Right atrium auricular region (tissue), 2 donors: ENCODE data around the gene KIF1A. TPM values are rescaled to one million over a fixed set of nuclear protein-coding genes. Genes with fewer than 3 reads are reported as not detected.

Experiments
- DNase-seq: peaks from one replicate; pipeline ENCODE4 v3.0.0-alpha.2; 2019; ENCODE audit warnings: low spot score
- H3K27ac ChIP-seq, 2 donors: fragments of 200-600 bp; sonication (generic); 1 replicate in 1 of 2; 2 replicates in 1 of 2; pipeline ENCODE4 v1.5.1; 2016 to 2019
- H3K27me3 ChIP-seq, 2 donors: fragments of 200-600 bp; sonication (generic); one replicate each; pipeline versions ENCODE4 v1.5.1 to v1.6.0; 2017 to 2019
- H3K36me3 ChIP-seq: fragments of 200-600 bp; sonication (generic); one replicate; pipeline ENCODE4 v1.5.1; 2016
- H3K4me1 ChIP-seq, 2 donors: fragments of 200-600 bp; sonication (generic); one replicate each; pipeline versions ENCODE4 v1.5.1 to v1.6.0; 2017 to 2019
- H3K4me3 ChIP-seq, 2 donors: fragments of 200-600 bp; sonication (generic); 1 replicate in 1 of 2; 2 replicates in 1 of 2; pipeline ENCODE4 v1.5.1; 2017 to 2019; ENCODE audit warnings: mild to moderate bottlenecking in 1 of 2, moderate library complexity in 1 of 2
- H3K9me3 ChIP-seq, 2 donors: fragments of 200-600 bp; sonication (generic); one replicate each; pipeline ENCODE4 v1.5.1; 2019
- total RNA-seq, 2 donors: library from RNA; depleted of rRNA; stranded (reverse); fragments of >200 nt; gene quantifications; one replicate each; pipeline ENCODE4 v1.1.0, GENCODE V29; 2016
- TF ChIP-seq, protein P1 (sequence below), 2 donors: fragments of 200-600 bp; sonication (generic); IDR thresholded peaks; one replicate each; pipeline ENCODE4 v1.5.1; 2019; ENCODE audit warnings: antibody characterized with exemption in 2 of 2

Gene KIF1A
- total RNA-seq, 2 donors from 2014 or later, result 41.8 to 43.7 TPM

DNA sequence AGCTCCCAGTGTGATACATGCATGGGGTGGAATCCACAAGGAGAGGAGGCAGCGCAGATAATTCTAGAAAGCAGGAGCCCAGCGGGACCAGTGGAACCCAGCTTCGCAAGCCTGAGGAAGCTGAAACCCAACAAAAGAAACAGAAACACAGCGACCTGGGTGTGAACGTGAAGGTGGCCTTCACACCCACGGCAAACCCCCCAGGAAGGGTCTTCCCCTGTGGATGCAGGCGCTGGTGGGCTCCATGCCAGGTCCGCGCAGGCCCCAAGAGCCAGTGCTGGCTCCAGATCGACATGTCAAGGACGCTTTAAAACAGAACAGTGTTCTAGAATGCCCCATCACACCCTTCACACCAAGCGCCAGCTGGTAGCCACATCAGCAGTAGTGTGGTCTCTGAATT, 22.1 kb downstream of the KIF1A start:
- no peaks in the 10 kb centered on the region for H3K36me3 ChIP-seq
- TF ChIP-seq, protein P1, sequence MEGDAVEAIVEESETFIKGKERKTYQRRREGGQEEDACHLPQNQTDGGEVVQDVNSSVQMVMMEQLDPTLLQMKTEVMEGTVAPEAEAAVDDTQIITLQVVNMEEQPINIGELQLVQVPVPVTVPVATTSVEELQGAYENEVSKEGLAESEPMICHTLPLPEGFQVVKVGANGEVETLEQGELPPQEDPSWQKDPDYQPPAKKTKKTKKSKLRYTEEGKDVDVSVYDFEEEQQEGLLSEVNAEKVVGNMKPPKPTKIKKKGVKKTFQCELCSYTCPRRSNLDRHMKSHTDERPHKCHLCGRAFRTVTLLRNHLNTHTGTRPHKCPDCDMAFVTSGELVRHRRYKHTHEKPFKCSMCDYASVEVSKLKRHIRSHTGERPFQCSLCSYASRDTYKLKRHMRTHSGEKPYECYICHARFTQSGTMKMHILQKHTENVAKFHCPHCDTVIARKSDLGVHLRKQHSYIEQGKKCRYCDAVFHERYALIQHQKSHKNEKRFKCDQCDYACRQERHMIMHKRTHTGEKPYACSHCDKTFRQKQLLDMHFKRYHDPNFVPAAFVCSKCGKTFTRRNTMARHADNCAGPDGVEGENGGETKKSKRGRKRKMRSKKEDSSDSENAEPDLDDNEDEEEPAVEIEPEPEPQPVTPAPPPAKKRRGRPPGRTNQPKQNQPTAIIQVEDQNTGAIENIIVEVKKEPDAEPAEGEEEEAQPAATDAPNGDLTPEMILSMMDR (IDR thresholded peaks at IDR 0.05), result no peak
- no peak overlapping the region for H3K4me3 ChIP-seq
- H3K27ac ChIP-seq, result no peak overlapping the region
- DNase-seq, result no peak
- H3K27me3 ChIP-seq, result no peaks in the 10 kb centered on the region
- peaks cover 0 to 4% of the 10 kb centered on the region in 2 donors for H3K4me1 ChIP-seq
- H3K9me3 ChIP-seq, result no peaks in the 10 kb centered on the region

DNA sequence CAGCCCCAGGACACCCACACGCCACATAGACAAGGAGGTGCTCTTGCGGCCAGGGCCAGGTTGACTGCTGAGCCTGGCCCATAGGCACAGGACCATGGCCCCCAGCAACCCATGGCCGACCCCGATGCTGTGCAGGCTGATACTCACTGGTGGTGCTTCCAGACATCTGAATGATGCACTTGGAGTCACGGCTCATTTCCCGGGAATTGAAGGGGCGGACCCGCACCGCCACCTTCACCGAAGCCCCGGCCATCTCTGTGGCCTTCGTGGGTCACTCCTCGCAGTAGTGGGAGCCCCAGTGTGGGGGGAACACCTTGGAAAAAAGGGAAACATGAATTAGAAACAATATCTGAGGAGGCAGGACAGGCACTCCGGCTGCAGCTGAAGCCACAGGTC, 22.5 kb downstream of the KIF1A start:
- H3K9me3 ChIP-seq, result no peaks in the 10 kb centered on the region
- TF ChIP-seq, protein P1 (IDR thresholded peaks at IDR 0.05), result no peak

DNA sequence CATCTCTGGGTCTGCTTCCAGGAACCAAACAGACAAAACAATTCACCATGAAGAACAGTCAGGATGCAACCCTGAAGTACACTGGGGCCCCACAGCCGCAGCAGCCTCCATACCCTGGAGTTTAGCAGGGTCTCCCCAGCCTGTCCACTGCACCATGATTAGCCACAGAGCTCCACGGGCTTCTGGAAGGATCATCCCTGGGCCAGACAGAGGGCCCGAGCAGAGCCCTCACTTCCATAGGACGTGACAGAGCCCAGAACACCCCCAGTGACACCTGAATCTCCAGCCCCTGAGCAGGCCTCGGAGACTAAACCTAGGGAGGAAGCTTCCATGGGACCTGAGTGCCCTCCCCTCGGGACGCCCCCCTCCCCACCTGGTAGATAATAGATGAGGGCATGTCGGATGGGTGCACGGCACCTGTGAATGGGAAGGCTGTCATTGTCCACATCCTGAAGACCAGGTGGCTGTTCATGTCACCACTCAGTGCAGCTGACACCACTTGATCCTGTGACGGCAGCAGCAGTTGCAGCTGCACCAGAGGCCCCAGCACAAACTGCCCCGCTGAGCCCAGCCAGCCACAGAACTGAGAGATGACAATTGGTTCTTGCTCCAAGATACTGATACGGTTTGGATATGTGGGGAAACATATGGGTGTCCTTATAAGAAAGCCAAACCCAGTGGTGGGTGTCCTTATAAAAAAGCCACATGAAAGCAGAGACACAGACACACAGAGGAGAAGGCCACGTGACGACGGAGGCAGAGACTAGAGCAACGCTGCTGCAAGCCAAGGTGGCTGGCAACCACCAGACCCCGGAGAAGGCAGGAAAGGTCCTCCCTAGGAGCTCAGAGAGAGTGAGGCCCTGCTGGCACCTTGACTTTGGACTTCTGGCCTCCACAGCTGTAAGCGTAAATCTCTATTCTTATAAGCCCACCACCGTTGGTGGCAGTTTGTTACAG, 23.2 kb downstream of the KIF1A start:
- Histone ChIP-seq H3K27me3 (no peaks in the 10 kb centered on the region), H3K9me3 (no peaks in the 10 kb centered on the region), H3K27ac (no peak overlapping the region), H3K36me3 (no peaks in the 10 kb centered on the region), H3K4me3 (no peak overlapping the region), H3K4me1 (peaks cover 0 to 15% of the 10 kb centered on the region in 2 donors)
- no peak for DNase-seq
- TF ChIP-seq, protein P1 (IDR thresholded peaks at IDR 0.05), result no peak

More for the DNA sequence above, 22.5 kb downstream of the KIF1A start:
- H3K27me3 ChIP-seq, result no peaks in the 10 kb centered on the region
- H3K27ac ChIP-seq, result no peak overlapping the region
- peaks cover 0 to 8% of the 10 kb centered on the region in 2 donors for H3K4me1 ChIP-seq
- no peaks in the 10 kb centered on the region for H3K36me3 ChIP-seq
- no peak for DNase-seq
- H3K4me3 ChIP-seq, result no peak overlapping the region

DNA sequence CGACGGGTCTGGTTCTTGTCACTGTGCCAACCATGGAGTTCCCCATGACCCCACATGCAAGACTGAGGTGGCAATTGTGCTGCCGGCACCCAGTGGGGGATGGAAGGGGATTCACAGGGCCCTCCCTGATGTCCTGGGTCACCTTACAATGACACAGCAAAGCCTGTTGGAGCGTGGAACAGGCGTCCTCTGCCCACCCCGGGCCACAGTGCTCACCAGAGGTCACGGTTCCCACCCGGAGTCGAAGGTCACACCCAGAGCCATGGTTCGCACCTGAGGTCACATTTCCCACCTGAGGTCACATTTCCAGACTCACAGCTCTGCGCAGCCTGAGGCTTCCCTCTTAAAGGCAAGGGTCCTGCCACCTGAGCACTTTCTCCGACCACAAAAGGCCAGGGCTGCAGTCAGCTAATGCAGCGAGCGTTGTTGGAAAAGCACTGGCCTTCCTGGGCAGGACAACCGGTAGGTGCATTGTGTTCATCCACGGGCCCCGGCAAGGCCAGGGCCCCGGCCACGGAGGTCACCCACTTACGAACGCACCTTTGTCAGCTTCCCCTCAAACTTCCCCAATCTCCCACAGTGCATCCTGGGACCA, 24.0 kb downstream of the KIF1A start:
- Histone ChIP-seq H3K4me3 (no peak overlapping the region), H3K27me3 (no peaks in the 10 kb centered on the region), H3K9me3 (no peaks in the 10 kb centered on the region), H3K27ac (no peak overlapping the region), H3K4me1 (peaks cover 0 to 19% of the 10 kb centered on the region in 2 donors), H3K36me3 (no peaks in the 10 kb centered on the region)
- DNase-seq, result no peak
- TF ChIP-seq, protein P1 (IDR thresholded peaks at IDR 0.05), result no peak

DNA sequence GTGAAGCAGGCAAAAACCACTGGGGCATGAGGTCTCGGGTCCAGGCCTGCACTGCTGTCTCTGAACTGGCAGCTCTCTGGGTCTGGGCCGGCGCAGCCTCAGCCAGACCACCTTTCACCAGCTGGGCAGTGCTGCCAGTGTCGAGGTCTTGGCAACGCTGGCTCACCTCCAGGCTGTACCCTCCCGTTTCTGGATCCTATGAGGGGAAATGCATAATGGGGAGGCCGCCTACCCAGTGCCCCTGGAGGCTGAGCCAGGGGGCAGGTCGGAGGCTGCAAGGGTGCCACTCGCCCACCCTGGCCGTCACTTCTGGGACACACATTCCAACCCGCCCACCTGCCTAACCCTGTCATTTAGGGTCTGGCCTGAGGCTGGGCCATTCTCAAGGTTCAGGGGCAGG, 24.6 kb downstream of the KIF1A start:
- Histone ChIP-seq H3K4me1 (peaks cover 0 to 19% of the 10 kb centered on the region in 2 donors), H3K36me3 (no peaks in the 10 kb centered on the region), H3K4me3 (no peak overlapping the region), H3K27me3 (no peaks in the 10 kb centered on the region), H3K9me3 (no peaks in the 10 kb centered on the region), H3K27ac (no peak overlapping the region)
- TF ChIP-seq, protein P1 (IDR thresholded peaks at IDR 0.05), result no peak
- DNase-seq, result no peak
